Neural cell (in vitro differentiated cells): Measurements from ENCODE around the gene SKA2. TPM values are rescaled to one million over a fixed set of nuclear protein-coding genes. Genes with fewer than 3 reads are reported as not detected.

Experiments
- H2AFZ ChIP-seq: fragments of 200-600, 300-800 bp; sonication (generic), shearing (Covaris generic); 2 replicates; pipeline ENCODE4 v1.6.0; 2014; ENCODE audit warnings: low read depth, mild to moderate bottlenecking, antibody characterized with exemption, low read length, moderate library complexity
- H3F3A ChIP-seq: fragments of 200-600 bp; shearing (Covaris generic); 2 replicates; pipeline ENCODE4 v1.6.1; 2016; ENCODE audit warnings: mild to moderate bottlenecking, moderate library complexity, mixed read lengths, antibody characterized with exemption, low read length; ENCODE audit not compliant: insufficient read depth, poor library complexity, severe bottlenecking
- H3K27ac ChIP-seq: fragments of 200-600, 300-800 bp; sonication (generic), shearing (Covaris generic); 2 replicates; pipeline ENCODE4 v1.5.1; 2014; ENCODE audit warnings: mild to moderate bottlenecking, low read length, moderate library complexity
- H3K27me3 ChIP-seq: fragments of 300-800, 200-600 bp; sonication (generic), shearing (Covaris generic); 2 replicates; pipeline ENCODE4 v1.6.0; 2014; ENCODE audit warnings: mild to moderate bottlenecking, low read depth, low read length, moderate library complexity; ENCODE audit not compliant: insufficient read depth
- H3K36me3 ChIP-seq: fragments of 300-800, 200-600 bp; sonication (generic), shearing (Covaris generic); 2 replicates; pipeline ENCODE4 v1.5.1; 2014; ENCODE audit warnings: mild to moderate bottlenecking, antibody characterized with exemption, low read length, moderate library complexity; ENCODE audit not compliant: insufficient read depth
- H3K4me2 ChIP-seq: fragments of 300-800, 200-600 bp; sonication (generic), shearing (Covaris generic); 2 replicates; pipeline ENCODE4 v1.6.0; 2014; ENCODE audit warnings: mild to moderate bottlenecking, low read length
- H3K4me3 ChIP-seq: fragments of 300-800, 200-600 bp; sonication (generic), shearing (Covaris generic); 2 replicates; pipeline ENCODE4 v1.5.1; 2014; ENCODE audit warnings: mild to moderate bottlenecking, low read length, moderate library complexity
- H3K79me2 ChIP-seq: fragments of 200-600 bp; shearing (Covaris generic); replicated peaks from 2 replicates; pipeline ENCODE4 v1.6.0; 2014; ENCODE audit warnings: mild to moderate bottlenecking, low read length, moderate library complexity; ENCODE audit not compliant: insufficient read depth
- H3K9ac ChIP-seq: fragments of 300-800, 200-600 bp; sonication (generic), shearing (Covaris generic); 2 replicates; pipeline ENCODE4 v1.6.1; 2016; ENCODE audit warnings: mild to moderate bottlenecking, low read length, mixed read lengths
- H3K9me2 ChIP-seq: fragments of 200-600 bp; shearing (Covaris generic); 2 replicates; pipeline ENCODE4 v1.6.1; 2016; ENCODE audit warnings: mild to moderate bottlenecking, low read length, mixed read lengths; ENCODE audit not compliant: insufficient read depth
- H3K9me3 ChIP-seq: fragments of 200-600, 300-800 bp; sonication (generic), shearing (Covaris generic); 2 replicates; pipeline ENCODE4 v1.6.1; 2016; ENCODE audit warnings: mild to moderate bottlenecking, mixed run types, low read length, moderate library complexity, mixed read lengths
- H4K20me1 ChIP-seq: fragments of 200-600 bp; shearing (Covaris generic); 2 replicates; pipeline ENCODE4 v1.6.1; 2016; ENCODE audit warnings: mild to moderate bottlenecking, mixed run types; ENCODE audit not compliant: insufficient read depth
- CTCF ChIP-seq: fragments of 450-650 bp; IDR thresholded peaks from 2 replicates; pipeline ENCODE4 v1.5.1; 2014; ENCODE audit warnings: antibody characterized with exemption, mild to moderate bottlenecking, moderate library complexity; ENCODE audit not compliant: poor library complexity, severe bottlenecking
- EP300 ChIP-seq: fragments of 450-650 bp; conservative IDR thresholded peaks from 2 replicates; pipeline ENCODE4 v1.6.1; 2014; ENCODE audit warnings: antibody characterized with exemption, mild to moderate bottlenecking, moderate library complexity; ENCODE audit not compliant: poor library complexity, severe bottlenecking
- EZH2 ChIP-seq: fragments of 200-600, 300-800 bp; shearing (Covaris generic), sonication (generic); IDR thresholded peaks from 2 replicates; pipeline ENCODE4 v1.6.1; 2014; ENCODE audit warnings: antibody characterized with exemption, low read length, borderline replicate concordance, mild to moderate bottlenecking; ENCODE audit not compliant: insufficient read depth, poor library complexity, severe bottlenecking
- MXI1 ChIP-seq: fragments of 450-650 bp; conservative IDR thresholded peaks from 2 replicates; pipeline ENCODE4 v1.6.1; 2014; ENCODE audit warnings: antibody characterized with exemption, mild to moderate bottlenecking; ENCODE audit not compliant: poor library complexity, severe bottlenecking
- POLR2AphosphoS5 ChIP-seq: IDR thresholded peaks from 2 replicates; pipeline ENCODE4 v1.6.1; 2012
- RAD21 ChIP-seq: fragments of 450-650 bp; conservative IDR thresholded peaks from 2 replicates; pipeline ENCODE4 v1.6.1; 2014; ENCODE audit warnings: antibody characterized with exemption, mild to moderate bottlenecking, moderate library complexity
- REST ChIP-seq: IDR thresholded peaks from 2 replicates; pipeline ENCODE4 v1.6.1; 2012; ENCODE audit warnings: borderline replicate concordance
- SMC3 ChIP-seq: fragments of 450-650 bp; conservative IDR thresholded peaks from 2 replicates; pipeline ENCODE4 v1.6.1; 2014; ENCODE audit warnings: antibody characterized with exemption, mild to moderate bottlenecking, moderate library complexity; ENCODE audit not compliant: poor library complexity
- TAF1 ChIP-seq: IDR thresholded peaks from 2 replicates; pipeline ENCODE4 v1.6.1; 2012; ENCODE audit warnings: low read depth
- polyA minus RNA-seq: library from RNA; depleted of rRNA, polyadenylated mRNA; stranded (reverse); fragments of >200 nt; gene quantifications from 2 replicates; pipeline ENCODE4 v1.2.3, GENCODE V29; 2014
- polyA plus RNA-seq: library from polyadenylated mRNA; depleted of rRNA; stranded (reverse); fragments of >200 nt; gene quantifications from 2 replicates; pipeline ENCODE4 v1.2.3, GENCODE V29; 2014

The SKA2 gene
- polyA plus RNA-seq (236 and 336 TPM in 2 replicates), polyA minus RNA-seq (158 and 183 TPM in 2 replicates)

GRCh38 chr17:59154721-59155438 is at the start of gene SKA2:
SKA2 (minus strand) TSS chr17:59155186; CDS start chr17:59155163, 23 bp downstream.
- H3K27ac ChIP-seq = peak within 1 kb of the TSS; percentile 99
- no peaks in the 10 kb centered on the region for H3F3A ChIP-seq
- no peaks in the 10 kb centered on the region for H3K9me3 ChIP-seq
- H2AFZ ChIP-seq = peak within 1 kb of the TSS; percentile 93
- peak within 1 kb of the TSS; percentile 86 for H3K4me3 ChIP-seq
- TF ChIP-seq EP300 = peak; percentile 80
- no peak for TF ChIP-seq EZH2
- TF ChIP-seq CTCF = peak; percentile 53
- peak; percentile 11 for TF ChIP-seq RAD21
- peak; percentile 50 for TF ChIP-seq MXI1
- peak; percentile 91 for TF ChIP-seq REST
- TF ChIP-seq SMC3 = no peak
- TF ChIP-seq POLR2AphosphoS5 = peak; percentile 97
- TF ChIP-seq TAF1 = peak; percentile 89
- H3K79me2 ChIP-seq = peaks cover 69% of the 10 kb centered on the region
- H3K27me3 ChIP-seq = no peaks in the 10 kb centered on the region
- H3K36me3 ChIP-seq = no peaks in the 10 kb centered on the region
- no peaks in the 10 kb centered on the region for H4K20me1 ChIP-seq
- H3K9me2 ChIP-seq = no peaks in the 10 kb centered on the region
- peak within 1 kb of the TSS; percentile 92 for H3K9ac ChIP-seq
- peak within 1 kb of the TSS; percentile 68 for H3K4me2 ChIP-seq

- no peak for TF ChIP-seq RAD21
- H3K79me2 ChIP-seq = no peaks in the 10 kb centered on the region
- H3K36me3 ChIP-seq = no peaks in the 10 kb centered on the region
- H3K4me2 ChIP-seq = no peak overlapping the region
- no peak overlapping the region for H2AFZ ChIP-seq
- H3K4me3 ChIP-seq = no peak overlapping the region
- no peak overlapping the region for H3K27ac ChIP-seq
- H3K9ac ChIP-seq = no peak overlapping the region
- H3K9me2 ChIP-seq = no peaks in the 10 kb centered on the region
- H3F3A ChIP-seq = no peaks in the 10 kb centered on the region
- H3K9me3 ChIP-seq = no peaks in the 10 kb centered on the region
- H4K20me1 ChIP-seq = no peaks in the 10 kb centered on the region
- H3K27me3 ChIP-seq = no peaks in the 10 kb centered on the region
Measured at GRCh38 chr17:59202320-59202719, 47.3 kb upstream of the SKA2 start.
